H9 (cell line): Measurements from ENCODE around the gene CHMP6. TPM values are rescaled to one million over a fixed set of nuclear protein-coding genes. Genes with fewer than 3 reads are reported as not detected.

Source experiments
- DNase-seq: peaks from one replicate; pipeline ENCODE4 v3.0.0-alpha.2; 2017
- H2AFZ ChIP-seq: one replicate; pipeline ENCODE4 v1.6.1; 2013; ENCODE audit warnings: mild to moderate bottlenecking, low read length, control low read depth, moderate library complexity
- H2AK5ac ChIP-seq: 2 replicates; pipeline ENCODE4 v1.6.1; 2013; ENCODE audit warnings: low read length, control low read depth, mixed read lengths; ENCODE audit not compliant: insufficient read length
- H2BK120ac ChIP-seq: one replicate; pipeline ENCODE4 v1.6.1; 2013; ENCODE audit warnings: low read depth, mild to moderate bottlenecking, low read length, control low read depth, inconsistent platforms; ENCODE audit not compliant: poor library complexity, severe bottlenecking
- H2BK12ac ChIP-seq: 2 replicates; pipeline ENCODE4 v1.6.1; 2013; ENCODE audit warnings: low read length, control low read depth, mixed read lengths, low read depth; ENCODE audit not compliant: insufficient read length
- H2BK15ac ChIP-seq: 2 replicates; pipeline ENCODE4 v1.6.1; 2013; ENCODE audit warnings: low read depth, low read length, control low read depth
- H2BK20ac ChIP-seq: one replicate; pipeline ENCODE4 v1.6.1; 2013; ENCODE audit warnings: low read depth, mild to moderate bottlenecking, low read length, control low read depth, inconsistent platforms; ENCODE audit not compliant: poor library complexity, severe bottlenecking
- H2BK5ac ChIP-seq: 2 replicates; pipeline ENCODE4 v1.6.1; 2013; ENCODE audit warnings: low read length, control low read depth, mixed read lengths; ENCODE audit not compliant: insufficient read length
- H3K14ac ChIP-seq: 2 replicates; pipeline ENCODE4 v1.6.1; 2013; ENCODE audit warnings: low read length, control low read depth; ENCODE audit not compliant: insufficient read depth
- H3K18ac ChIP-seq: 2 replicates; pipeline ENCODE4 v1.6.1; 2013; ENCODE audit warnings: low read depth, mild to moderate bottlenecking, mixed read lengths, low read length, control low read depth; ENCODE audit not compliant: insufficient read length
- H3K23ac ChIP-seq: 2 replicates; pipeline ENCODE4 v1.6.1; 2013; ENCODE audit warnings: low read length, control low read depth, mixed read lengths, low read depth; ENCODE audit not compliant: insufficient read length
- H3K23me2 ChIP-seq: 2 replicates; pipeline ENCODE4 v1.6.1; 2013; ENCODE audit warnings: low read depth, mild to moderate bottlenecking, mixed read lengths, low read length, control low read depth; ENCODE audit not compliant: insufficient read length, poor library complexity, severe bottlenecking
- H3K27ac ChIP-seq: 2 replicates; pipeline ENCODE4 v1.5.1; 2013; ENCODE audit warnings: low read length, control low read depth, mixed read lengths, low read depth; ENCODE audit not compliant: insufficient read length
- H3K27me3 ChIP-seq: 2 replicates; pipeline ENCODE4 v1.6.1; 2013; ENCODE audit warnings: low read length, control low read depth, inconsistent platforms; ENCODE audit not compliant: insufficient read depth
- H3K4ac ChIP-seq: 2 replicates; pipeline ENCODE4 v1.6.1; 2013; ENCODE audit warnings: low read depth, mild to moderate bottlenecking, control low read depth, inconsistent platforms, low read length, moderate library complexity
- H3K4me1 ChIP-seq: 2 replicates; pipeline ENCODE4 v1.6.1; 2013; ENCODE audit warnings: low read length, control low read depth, inconsistent platforms; ENCODE audit not compliant: insufficient read depth
- H3K4me2 ChIP-seq: 2 replicates; pipeline ENCODE4 v1.6.1; 2013; ENCODE audit warnings: low read length, control low read depth, mixed read lengths; ENCODE audit not compliant: insufficient read length, insufficient read depth
- H3K56ac ChIP-seq: 2 replicates; pipeline ENCODE4 v1.6.1; 2013; ENCODE audit warnings: low read depth, mild to moderate bottlenecking, mixed read lengths, low read length, control low read depth; ENCODE audit not compliant: insufficient read length
- H3K79me1 ChIP-seq: 2 replicates; pipeline ENCODE4 v1.6.1; 2013; ENCODE audit warnings: low read depth, mild to moderate bottlenecking, moderate library complexity, low read length, control low read depth, inconsistent platforms; ENCODE audit not compliant: insufficient read depth, poor library complexity, severe bottlenecking
- H3K79me2 ChIP-seq: 2 replicates; pipeline ENCODE4 v1.6.1; 2013; ENCODE audit warnings: low read length, control low read depth, inconsistent platforms; ENCODE audit not compliant: insufficient read depth
- H3K9ac ChIP-seq: 2 replicates; pipeline ENCODE4 v1.6.1; 2013; ENCODE audit warnings: low read length, control low read depth, mixed read lengths; ENCODE audit not compliant: insufficient read length; ENCODE audit errors: extremely low read depth
- H3K9me3 ChIP-seq: one replicate; pipeline ENCODE4 v1.6.1; 2013; ENCODE audit warnings: low read depth, low read length, inconsistent platforms; ENCODE audit not compliant: control insufficient read depth
- H3T11ph ChIP-seq: one replicate; pipeline ENCODE4 v1.6.1; 2013; ENCODE audit warnings: mild to moderate bottlenecking, low read length, control low read depth, inconsistent platforms
- H4K20me1 ChIP-seq: one replicate; pipeline ENCODE4 v1.6.1; 2013; ENCODE audit not compliant: control insufficient read depth, insufficient read length, insufficient read depth
- H4K5ac ChIP-seq: 2 replicates; pipeline ENCODE4 v1.6.1; 2013; ENCODE audit warnings: low read depth, mild to moderate bottlenecking, mixed read lengths, low read length, control low read depth; ENCODE audit not compliant: insufficient read length
- H4K8ac ChIP-seq: replicated peaks from 2 replicates; pipeline ENCODE4 v1.6.1; 2013; ENCODE audit warnings: low read length, control low read depth, mixed read lengths, low read depth; ENCODE audit not compliant: insufficient read length
- H4K91ac ChIP-seq: 2 replicates; pipeline ENCODE4 v1.6.1; 2013; ENCODE audit warnings: low read depth, mild to moderate bottlenecking, moderate library complexity, mixed read lengths, low read length, control low read depth; ENCODE audit not compliant: insufficient read length
- H3K27ac Mint-ChIP-seq, 3 experiments: 2 replicates in 2 of 3; 3 replicates in 1 of 3; pipeline ENCODE4 v1.8.0; 2020 to 2021; ENCODE audit warnings: mixed read lengths in 3 of 3, mild to moderate bottlenecking in 1 of 3, moderate library complexity in 1 of 3
- H3K27me3 Mint-ChIP-seq: 2 replicates; pipeline ENCODE4 v1.8.0; 2021; ENCODE audit warnings: low read depth, mild to moderate bottlenecking, moderate library complexity, mixed read lengths
- H3K36me3 Mint-ChIP-seq, 3 experiments: 2 replicates in 2 of 3; 3 replicates in 1 of 3; pipeline ENCODE4 v1.8.0; 2020 to 2021; ENCODE audit warnings: low read depth in 3 of 3, mixed read lengths in 3 of 3; ENCODE audit not compliant: insufficient read depth in 1 of 3
- H3K4me1 Mint-ChIP-seq, 2 experiments: 2 replicates each; pipeline ENCODE4 v1.8.0; 2020; ENCODE audit warnings: mixed read lengths in 2 of 2
- H3K4me3 Mint-ChIP-seq, 2 experiments: 2 replicates in 1 of 2; 3 replicates in 1 of 2; pipeline ENCODE4 v1.8.0; 2020 to 2021; ENCODE audit warnings: mild to moderate bottlenecking in 2 of 2, mixed read lengths in 2 of 2, moderate library complexity in 1 of 2
- H3K9me3 Mint-ChIP-seq, 2 experiments: 2 replicates in 1 of 2; 3 replicates in 1 of 2; pipeline ENCODE4 v1.8.0; 2020; ENCODE audit warnings: mild to moderate bottlenecking in 2 of 2, mixed read lengths in 2 of 2, moderate library complexity in 1 of 2
- CTCF ChIP-seq: fragments of 200-600 bp; sonication (generic); conservative IDR thresholded peaks from 3 replicates; pipeline ENCODE4 v1.8.0; 2021; ENCODE audit warnings: antibody characterized with exemption, mild to moderate bottlenecking
- WGBS: extraction: QIAGEN DNeasy Blood & Tissue Kit; methylation state at CpG from one replicate; pipeline ENCODE4 v1.1.7; 2013; ENCODE audit warnings: missing lambda C conversion rate, low lambda C conversion rate, mixed read lengths; ENCODE audit not compliant: insufficient read length; ENCODE audit errors: extremely low coverage; 5-methylcytosine and 5-hydroxymethylcytosine counted together
- total RNA-seq: library from RNA; stranded (reverse); gene quantifications from 2 replicates; pipeline ENCODE4 v1.2.1, GENCODE V29; 2021

The CHMP6 gene
- total RNA-seq, 1 experiment from 2014 or later = 23.4 TPM

GRCh38 chr17:81028506-81028858 is 36.8 kb downstream of the CHMP6 start:
- H2BK120ac ChIP-seq = no peak overlapping the region
- DNase-seq = no peak
- no peak overlapping the region for H3K4me2 ChIP-seq

More at GRCh38 chr17:81028506-81028858, 36.8 kb downstream of the CHMP6 start:
- Histone ChIP-seq H2AFZ (no peak overlapping the region), H2BK20ac (no peak overlapping the region), H2BK12ac (no peak overlapping the region), H2AK5ac (no peak overlapping the region), H3K23ac (no peak overlapping the region), H3K56ac (no peak overlapping the region), H3K79me1 (no peaks in the 10 kb centered on the region), H3K4me1 (peaks cover under 1% of the 10 kb centered on the region; the same call in 1 of the 2 replicates), H3K23me2 (peaks cover under 1% of the 10 kb centered on the region), H3K18ac (no peak overlapping the region), H2BK5ac (no peak overlapping the region), H4K8ac (no peak overlapping the region), H4K5ac (no peak overlapping the region), H3K14ac (no peak overlapping the region; the same call in 1 of the 2 replicates), H3K4ac (no peak overlapping the region), H3K79me2 (no peaks in the 10 kb centered on the region), H4K20me1 (no peaks in the 10 kb centered on the region), H3K9me3 (no peaks in the 10 kb centered on the region), H2BK15ac (no peak overlapping the region), H3T11ph (no peak overlapping the region), H3K27me3 (no peaks in the 10 kb centered on the region; the same call in 1 of the 2 replicates), H4K91ac (no peak overlapping the region), H3K27ac (no peak overlapping the region), H3K9ac (no peak overlapping the region)
- Mint-ChIP-seq H3K4me1 (peaks cover 13 to 17% of the 10 kb centered on the region in 2 experiments), H3K27ac (no peak overlapping the region), H3K27me3 (peaks cover 23% of the 10 kb centered on the region), H3K36me3 (peaks cover 0 to 12% (median 2%) of the 10 kb centered on the region in 3 experiments; a peak in 4 of 7 replicates), H3K9me3 (peaks cover 0 to 3% of the 10 kb centered on the region in 2 experiments; a peak in 2 of 5 replicates), H3K4me3 (no peak overlapping the region)
- TF ChIP-seq CTCF = no peak
- no CpG with 5 or more reads among the region's 12 CpGs for WGBS
